A204.1 (cell line): ENCODE data around the gene C1QTNF8.

Experiments used
- FAIRE-seq: peaks from 2 replicates; lab custom pipeline; 2012; peaks lifted over from hg19 to GRCh38; lab: Jason Lieb, UNC

C1QTNF8 gene

GRCh38 chr16:1127101-1127500, 31.1 kb upstream of the C1QTNF8 start:
- FAIRE-seq, result no peak

GRCh38 chr16:1126586-1126985, 30.5 kb upstream of the C1QTNF8 start:
- no peak for FAIRE-seq

- no peak for FAIRE-seq
Measured at GRCh38 chr16:1126044-1126443, 30.0 kb upstream of the C1QTNF8 start.

- no peak for FAIRE-seq
Measured at GRCh38 chr16:1125471-1125870, 29.4 kb upstream of the C1QTNF8 start.

- FAIRE-seq, result no peak
Measured at GRCh38 chr16:1124795-1125194, 28.8 kb upstream of the C1QTNF8 start.

DNA sequence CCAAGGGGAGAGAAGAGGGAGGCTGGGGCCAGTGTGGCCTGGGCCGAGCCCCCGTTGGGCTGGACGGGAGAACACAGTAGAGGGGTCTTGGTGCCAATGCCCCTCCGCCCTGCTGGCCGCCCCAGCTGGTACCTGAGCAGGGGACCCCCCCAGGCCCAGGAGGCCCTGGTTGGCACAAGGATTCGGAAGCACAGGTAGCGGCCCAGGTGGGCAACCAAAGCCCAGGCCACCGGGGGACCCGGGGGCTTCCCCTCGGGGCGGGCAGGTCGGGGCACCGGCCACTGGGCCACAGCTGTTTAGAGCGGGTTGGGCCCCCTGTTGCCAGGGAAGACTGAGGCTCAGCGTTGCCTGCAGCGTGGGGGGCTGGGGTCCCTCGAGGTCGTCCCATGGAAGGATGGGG, 28.2 kb upstream of the C1QTNF8 start:
- no peak for FAIRE-seq

GRCh38 chr16:1123525-1124230, 27.6 kb upstream of the C1QTNF8 start:
- FAIRE-seq, result no peak

DNA sequence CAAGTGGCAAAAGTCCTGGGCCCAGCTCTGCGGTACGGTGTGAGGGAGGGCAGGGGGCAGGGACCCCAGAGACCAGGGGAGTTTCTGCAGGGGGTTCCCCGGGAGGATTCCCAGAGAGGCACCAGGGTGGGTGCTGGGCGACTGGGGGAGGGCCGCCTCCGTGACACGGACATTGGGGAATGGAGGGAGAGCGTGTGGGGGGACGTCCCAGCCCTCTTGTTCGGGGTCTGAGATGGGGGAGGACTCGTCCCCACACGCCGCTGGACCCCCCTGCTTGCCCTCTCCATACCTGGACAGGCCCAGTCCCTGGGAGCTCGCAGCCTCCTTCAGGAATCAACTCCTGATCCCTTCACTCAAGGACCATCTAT, 26.3 kb upstream of the C1QTNF8 start:
- FAIRE-seq, result no peak

GRCh38 chr16:1121601-1122397, 25.8 kb upstream of the C1QTNF8 start:
- FAIRE-seq, result no peak

GRCh38 chr16:1121009-1121408, 25.0 kb upstream of the C1QTNF8 start:
- FAIRE-seq, result no peak

GRCh38 chr16:1120577-1120941, 24.5 kb upstream of the C1QTNF8 start:
- FAIRE-seq, result no peak

DNA sequence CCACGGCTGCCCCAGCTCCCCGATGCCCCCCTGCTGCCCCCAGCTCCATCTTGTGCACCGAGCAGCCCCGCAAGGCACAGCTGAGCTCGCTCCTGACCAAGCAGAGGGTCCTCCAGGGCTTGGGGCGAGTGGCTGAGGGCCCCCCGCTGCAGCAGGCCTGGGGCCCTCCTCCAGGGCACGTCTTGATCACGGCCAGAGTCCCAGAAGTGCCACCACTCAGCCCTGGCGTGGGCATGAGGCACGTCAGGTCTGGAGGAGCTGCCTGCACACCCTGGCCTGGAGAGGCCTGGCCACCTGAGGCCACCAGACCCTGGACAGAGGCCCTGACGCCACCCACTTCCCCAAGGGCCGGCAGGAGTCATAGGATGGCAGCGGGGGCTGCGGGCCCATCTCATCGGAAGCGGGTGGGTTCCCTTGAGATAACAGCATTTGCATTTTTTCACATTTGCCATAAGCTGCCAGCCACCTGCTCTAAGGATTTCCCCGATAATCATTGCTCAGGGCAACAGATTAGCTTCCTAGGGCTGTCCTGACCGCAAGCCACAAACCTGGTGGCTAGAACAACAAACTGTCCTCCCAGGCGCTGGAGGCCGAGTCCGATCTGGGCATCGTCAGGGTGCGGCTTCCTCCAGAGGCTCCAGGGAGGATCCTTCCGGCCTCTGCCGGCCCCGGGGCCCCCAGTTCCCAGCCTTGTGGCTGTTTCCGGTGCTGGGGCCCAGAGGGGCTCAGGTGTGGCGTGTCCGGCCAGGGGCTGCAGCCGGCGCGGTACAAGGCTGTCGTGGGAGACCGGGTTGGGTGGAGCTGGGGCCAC, 23.9 kb upstream of the C1QTNF8 start:
- no peak for FAIRE-seq

GRCh38 chr16:1119129-1119528, 23.1 kb upstream of the C1QTNF8 start:
- FAIRE-seq, result no peak

- FAIRE-seq, result no peak
Measured at GRCh38 chr16:1117926-1118325, 21.9 kb upstream of the C1QTNF8 start.

DNA sequence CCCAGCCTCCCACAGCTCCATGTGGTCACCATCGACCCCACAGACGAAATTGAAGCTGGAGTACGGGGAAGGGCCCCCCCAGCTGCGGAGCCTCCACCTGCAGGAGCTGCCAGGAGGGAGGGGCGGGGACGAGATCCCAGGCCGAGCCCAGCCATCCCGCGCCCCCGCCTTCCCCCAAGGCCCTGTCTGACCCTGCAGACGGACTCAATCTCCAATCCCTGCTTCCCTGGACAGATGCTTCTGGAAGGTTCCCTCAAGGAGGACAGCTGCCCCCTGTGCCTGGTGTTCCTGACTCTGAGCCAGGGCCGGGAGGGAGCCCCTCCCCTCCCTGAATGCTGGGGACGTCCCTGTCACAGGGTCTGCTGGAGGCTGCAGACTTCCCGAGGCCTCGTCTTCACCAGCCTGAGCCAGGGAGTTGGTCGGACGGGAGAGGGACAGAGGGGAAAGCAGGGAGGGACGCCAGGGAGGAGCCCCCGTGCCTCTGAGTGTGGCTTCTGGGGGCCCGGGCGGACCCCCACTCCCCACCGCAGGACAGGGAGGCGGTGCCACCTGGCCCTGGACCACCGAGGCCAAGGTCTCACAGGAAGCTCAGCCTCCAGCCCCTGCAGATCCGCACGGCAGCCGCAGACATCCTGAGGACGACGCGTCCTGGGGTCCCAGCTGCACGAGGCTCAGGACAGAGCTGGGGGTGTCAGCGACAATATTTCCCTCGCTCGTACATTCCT, 21.3 kb upstream of the C1QTNF8 start:
- FAIRE-seq, result no peak

DNA sequence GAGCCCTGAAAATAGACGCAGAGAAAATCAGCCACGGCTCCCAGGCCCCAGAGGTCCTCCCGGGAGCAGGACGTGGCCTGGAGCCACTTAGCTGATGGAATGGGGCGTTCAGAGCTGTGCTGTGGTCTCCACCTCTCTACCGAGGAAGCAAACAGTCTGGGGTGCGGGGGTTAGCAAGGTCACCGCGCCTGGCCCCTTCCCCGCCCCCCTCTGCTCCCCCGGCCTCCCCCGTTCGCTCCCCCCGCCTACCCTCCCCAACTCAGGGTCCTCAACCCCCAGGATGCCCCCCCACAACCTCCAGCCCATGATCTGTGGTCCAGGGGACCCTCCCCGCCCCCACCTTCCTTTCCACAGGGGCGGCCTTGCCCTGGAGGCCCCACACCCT, 20.6 kb upstream of the C1QTNF8 start:
- no peak for FAIRE-seq

GRCh38 chr16:1113889-1114526, 18.0 kb upstream of the C1QTNF8 start:
- FAIRE-seq, result no peak

- FAIRE-seq, result no peak
Measured at GRCh38 chr16:1113489-1113888, 17.4 kb upstream of the C1QTNF8 start.

- FAIRE-seq, result no peak
Measured at GRCh38 chr16:1112506-1113184, 16.6 kb upstream of the C1QTNF8 start.

DNA sequence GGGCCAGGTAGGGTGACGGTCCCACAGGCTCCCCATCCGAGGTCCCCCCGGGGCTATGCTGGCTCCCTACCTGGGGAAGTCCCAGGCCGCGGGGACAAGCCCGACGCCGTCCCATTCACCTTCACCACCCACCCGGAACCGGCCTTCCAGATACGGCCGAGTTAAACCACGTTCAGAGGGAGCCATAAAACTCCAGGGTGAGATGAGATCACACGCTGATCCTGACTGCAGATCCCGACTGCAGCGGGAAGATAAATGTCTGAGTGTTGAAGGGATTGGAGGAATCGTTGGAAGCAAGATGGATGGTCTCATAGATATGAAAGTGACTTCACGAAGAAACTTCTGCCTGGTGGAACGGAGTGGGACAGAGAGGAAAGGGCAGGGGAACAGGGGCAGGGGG, 13.6 kb upstream of the C1QTNF8 start:
- no peak for FAIRE-seq
